Epidermal melanocyte (primary cell): ENCODE data around the gene AKAP6.

ENCODE experiments used
- DNase-seq: peaks from one replicate; pipeline ENCODE4 v3.0.0; 2011; ENCODE audit warnings: low spot score; ENCODE audit not compliant: insufficient read length

AKAP6 gene

GRCh38 chr14:32657081-32657480 lies 328.0 kb downstream of the AKAP6 start:
- no peak for DNase-seq

DNA sequence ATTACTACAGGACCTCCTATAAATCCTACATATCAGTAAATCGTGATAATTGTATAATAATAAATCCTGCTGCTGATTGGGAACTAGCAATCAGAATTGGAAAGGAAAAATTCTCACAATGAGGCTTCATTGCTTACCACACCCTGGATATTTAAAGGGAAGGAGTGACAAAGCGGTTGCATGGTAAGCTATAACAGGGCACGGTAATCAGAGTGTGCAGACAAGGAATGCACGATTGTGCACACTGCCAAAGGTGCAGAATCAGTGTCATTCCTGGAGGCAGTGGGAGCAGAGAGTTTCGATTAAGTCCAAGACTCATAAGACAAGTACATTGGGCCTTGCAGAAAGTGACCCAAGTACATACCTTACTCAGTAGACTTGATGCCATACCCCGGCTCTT lies 332.1 kb downstream of the AKAP6 start:
- no peak for DNase-seq

GRCh38 chr14:32662211-32662610 lies 333.1 kb downstream of the AKAP6 start:
- no peak for DNase-seq

- no peak for DNase-seq
Observed at GRCh38 chr14:32666308-32666707, 337.2 kb downstream of the AKAP6 start.

DNA sequence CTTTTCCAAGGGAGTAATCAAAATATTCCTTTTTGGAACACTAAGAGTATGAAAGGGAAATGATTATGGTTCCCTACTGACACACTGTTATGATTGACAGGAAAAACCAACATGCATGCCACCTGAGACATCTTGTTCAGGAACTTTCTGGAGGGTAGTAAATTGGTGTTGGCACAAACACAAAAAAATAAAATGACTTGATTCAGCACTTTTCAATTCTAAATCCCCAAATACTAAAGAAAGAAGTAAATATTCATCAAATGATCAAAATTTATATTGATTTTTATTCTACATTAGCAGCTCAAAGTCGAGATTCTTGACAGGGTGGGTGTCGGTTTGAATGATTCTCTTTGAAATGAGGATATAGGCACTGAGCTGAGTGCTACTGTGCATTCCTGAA lies 338.2 kb downstream of the AKAP6 start:
- DNase-seq, result no peak

DNA sequence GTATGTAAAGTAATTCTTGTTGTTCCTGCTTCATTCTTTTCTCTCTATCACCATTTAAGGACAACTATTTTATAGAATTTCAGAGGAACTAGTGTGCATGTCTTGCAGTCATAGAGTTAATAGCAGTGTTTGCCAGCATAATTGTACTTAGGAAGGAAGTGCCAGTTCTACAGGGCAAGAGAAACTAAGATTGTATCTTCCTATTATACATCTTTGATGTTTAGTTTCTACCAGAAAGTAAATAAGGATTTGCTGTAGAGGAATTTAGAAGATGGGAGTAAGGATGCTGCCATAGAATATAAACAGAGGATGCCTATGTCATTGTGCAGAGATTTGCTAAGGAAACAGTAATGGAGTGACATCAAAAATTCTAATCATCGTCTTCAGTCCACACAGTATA lies 338.7 kb downstream of the AKAP6 start:
- DNase-seq, result no peak

DNA sequence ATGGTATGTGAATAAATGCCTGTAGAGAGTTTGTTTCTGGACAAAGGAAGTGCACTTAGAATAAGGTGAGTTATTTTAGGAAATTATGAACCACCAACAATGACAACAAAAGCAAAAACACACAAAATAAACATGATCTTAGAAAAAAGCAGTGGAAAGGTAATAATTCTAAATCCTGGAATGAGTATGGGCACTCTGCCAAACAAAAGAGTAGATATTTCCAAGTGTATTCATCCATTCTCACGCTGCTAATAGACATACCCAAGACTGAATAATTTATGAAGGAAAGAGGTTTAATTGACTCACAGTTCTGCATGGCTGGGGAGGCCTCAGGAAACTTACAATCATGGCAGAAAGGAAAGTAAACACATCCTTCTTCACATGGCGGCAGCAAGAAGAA lies 340.3 kb downstream of the AKAP6 start:
- DNase-seq, result no peak

DNA sequence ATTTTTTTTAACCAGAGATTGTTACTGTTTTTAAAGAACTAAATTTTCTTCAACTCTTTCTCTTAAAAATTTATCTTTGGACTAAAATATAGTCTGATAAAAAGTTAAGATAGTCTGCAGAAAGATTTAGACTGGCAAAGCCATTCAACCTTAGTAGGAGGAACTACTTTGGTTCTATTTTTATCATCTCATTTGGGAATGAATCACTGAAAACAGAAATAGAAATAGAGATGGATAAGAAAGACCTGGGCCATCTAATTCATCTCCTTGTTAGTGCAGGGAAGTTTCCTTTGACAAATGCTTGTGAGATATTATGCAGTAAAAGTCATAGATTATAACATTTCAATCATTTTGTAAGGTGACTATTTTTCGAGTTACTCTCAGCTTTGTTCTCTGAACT lies 346.3 kb downstream of the AKAP6 start:
- DNase-seq, result no peak

GRCh38 chr14:32677129-32677780 lies 348.2 kb downstream of the AKAP6 start:
- DNase-seq, result no peak

- no peak for DNase-seq
Observed at GRCh38 chr14:32678088-32678487, 349.0 kb downstream of the AKAP6 start.

DNA sequence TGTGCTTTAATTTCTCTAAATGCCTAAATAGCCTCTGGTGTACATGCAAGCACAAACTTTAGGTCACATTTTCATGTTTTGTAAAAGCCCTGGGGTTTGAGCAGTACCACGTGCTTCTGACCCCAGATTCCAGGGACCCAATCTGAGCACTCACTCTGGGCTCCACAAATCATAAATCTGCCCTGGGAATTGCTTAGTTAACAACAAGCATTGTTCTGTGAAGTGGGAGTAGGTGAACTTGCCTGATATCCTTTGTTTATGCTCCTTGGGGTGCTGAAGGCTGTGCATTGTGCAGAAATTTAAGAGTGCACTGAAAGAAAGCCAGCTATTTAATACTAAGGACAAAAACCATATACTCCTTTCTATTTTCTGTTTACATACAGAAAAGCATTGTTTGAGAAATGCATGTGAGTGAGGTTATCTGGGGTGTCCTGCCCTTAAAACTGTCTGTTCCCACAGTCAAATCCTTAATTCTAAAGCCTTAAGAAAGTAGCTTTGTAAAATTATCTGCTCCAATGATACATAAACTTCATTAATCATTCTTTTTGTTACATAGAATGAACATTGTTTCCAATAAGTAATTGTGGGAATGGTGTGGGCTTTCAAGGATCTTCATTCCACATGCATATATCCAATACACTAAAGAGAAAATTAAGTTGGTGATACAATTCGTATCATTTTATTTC lies 351.0 kb downstream of the AKAP6 start:
- DNase-seq, result peak; percentile 24

DNA sequence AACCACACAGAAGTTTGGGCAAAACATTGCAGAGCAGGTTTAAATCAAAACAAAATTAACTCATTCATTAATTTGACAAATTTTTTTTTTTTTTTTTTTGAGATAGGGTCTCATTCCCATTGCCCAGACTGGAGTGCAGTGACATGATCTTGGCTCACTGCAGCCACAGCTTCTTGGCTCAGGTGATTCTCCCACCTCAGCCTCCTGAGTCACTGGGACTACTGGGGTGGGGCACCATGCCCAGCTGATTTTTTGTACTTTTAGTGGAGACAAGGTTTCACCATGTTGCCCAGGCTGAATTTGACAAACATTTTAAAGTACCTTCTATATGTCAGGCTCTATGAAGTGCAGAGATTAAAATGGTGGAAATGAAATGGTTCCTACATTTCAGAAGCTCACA lies 352.5 kb downstream of the AKAP6 start:
- no peak for DNase-seq

- no peak for DNase-seq
Observed at GRCh38 chr14:32682214-32682613, 353.1 kb downstream of the AKAP6 start.

- no peak for DNase-seq
Observed at GRCh38 chr14:32683679-32684078, 354.6 kb downstream of the AKAP6 start.

DNA sequence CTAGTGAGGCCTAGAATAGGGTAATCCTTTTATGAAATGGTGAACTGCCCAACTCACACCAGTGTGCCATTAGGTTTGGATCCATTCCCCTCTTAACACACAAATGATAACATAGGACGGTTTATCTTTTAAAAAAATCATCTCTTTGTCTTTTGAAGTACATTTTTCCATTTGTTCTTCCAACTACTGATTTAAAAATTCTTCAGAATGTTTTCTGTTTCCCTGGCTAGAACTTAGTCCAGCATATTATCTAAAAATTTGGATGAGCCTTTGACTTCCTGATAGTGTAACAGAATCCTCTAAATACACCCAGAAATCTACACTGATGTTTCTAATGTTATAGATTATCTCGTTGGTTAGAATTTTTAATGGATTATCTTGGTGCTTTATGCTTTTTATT lies 359.8 kb downstream of the AKAP6 start:
- no peak for DNase-seq

GRCh38 chr14:32692441-32692840 lies 363.3 kb downstream of the AKAP6 start:
- DNase-seq, result no peak

DNA sequence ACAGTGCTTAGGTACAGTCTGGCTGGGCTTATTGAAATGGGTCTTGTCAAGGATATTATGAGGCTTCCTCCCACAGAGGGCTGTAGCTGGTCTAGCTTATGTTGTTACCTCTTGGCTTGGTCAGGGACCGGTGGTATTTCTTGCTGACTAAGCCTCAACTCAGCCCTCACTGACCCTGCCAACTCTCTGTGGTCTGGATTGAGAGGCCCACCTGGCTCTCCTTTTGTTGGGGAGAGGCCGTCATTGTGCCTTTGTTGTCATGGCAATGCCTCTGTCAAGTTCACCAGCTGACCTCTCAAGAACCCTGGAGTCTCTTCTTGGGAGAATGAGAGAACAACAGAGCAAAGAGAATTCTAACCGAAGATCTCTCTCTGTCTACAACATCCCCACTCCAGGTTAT lies 364.0 kb downstream of the AKAP6 start:
- no peak for DNase-seq

- no peak for DNase-seq
Observed at GRCh38 chr14:32694795-32695449, 365.8 kb downstream of the AKAP6 start.

DNA sequence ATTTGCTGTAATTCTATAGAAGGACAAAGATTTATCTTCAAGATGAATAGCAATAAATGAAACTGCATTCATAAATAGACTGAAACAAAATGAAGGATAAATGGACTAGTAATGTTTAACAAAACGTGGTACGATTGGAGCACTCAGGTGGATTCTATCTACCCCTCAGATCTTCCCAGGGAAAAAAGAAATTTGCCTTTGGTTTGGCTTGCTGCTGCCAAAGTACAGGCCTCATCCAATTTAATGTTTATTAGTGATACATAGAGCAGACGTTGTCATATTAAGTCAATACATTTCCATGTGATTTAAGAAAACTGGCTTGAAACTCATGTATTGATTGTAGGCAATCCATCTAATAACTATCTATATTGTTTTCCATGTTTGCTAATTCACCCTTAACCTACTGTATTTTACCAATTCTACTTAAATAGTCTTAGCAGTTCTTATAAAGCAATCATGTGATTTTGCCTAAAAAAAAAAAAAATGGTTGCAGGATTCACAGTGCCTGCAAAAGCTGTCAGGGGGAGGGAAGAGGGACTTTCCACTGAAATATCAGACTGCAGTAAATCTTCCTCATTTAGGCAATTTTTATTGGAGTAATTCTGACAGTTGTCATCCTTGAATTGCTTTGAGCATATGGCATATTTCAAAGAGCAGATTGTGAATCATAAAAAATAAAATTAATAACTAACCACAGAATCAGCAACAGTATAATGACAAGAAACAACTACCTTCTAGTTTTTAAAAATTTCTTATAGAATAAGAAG lies 367.4 kb downstream of the AKAP6 start:
- no peak for DNase-seq

DNA sequence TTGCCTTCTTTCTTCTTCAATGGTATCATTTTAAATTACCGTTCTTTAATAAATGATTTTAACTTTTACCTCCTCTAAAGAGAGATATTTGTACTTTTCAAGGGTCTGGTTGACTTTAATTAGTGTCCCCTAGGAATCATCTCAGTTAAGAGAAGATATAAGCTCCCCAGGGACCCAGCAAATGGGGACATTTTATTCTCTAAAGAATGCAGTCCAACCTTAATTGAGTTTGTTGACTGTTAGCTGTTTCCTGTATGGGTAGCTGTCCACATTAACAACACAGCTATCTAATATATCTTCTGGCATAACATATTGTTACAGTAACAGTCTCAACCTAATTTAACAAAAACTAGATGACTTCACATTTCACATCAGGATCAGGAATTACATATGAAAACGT lies 368.0 kb downstream of the AKAP6 start:
- DNase-seq, result no peak

DNA sequence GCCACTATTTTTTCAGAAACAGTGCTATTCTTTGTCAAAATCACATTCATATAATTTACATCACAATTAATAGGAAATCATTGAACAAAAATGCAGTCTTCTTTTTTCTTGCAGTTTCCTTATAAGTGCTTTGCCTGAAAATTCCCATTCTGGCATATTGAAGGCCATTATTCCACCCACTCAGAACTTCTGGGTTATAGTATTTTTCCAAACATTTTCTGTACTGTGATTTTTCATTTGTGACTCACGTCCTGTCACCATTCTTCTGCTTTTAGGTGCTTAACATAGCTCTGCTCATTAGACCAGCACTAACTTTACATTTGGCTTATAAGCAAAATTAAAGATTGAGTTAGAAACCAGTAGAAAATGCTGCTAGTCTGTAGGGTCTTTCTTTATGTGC lies 368.6 kb downstream of the AKAP6 start:
- DNase-seq, result no peak

GRCh38 chr14:32698831-32699230 lies 369.7 kb downstream of the AKAP6 start:
- DNase-seq, result no peak
